ENCODE measurements around the gene TUG1. TPM values are rescaled to one million over a fixed set of nuclear protein-coding genes. Genes with fewer than 3 reads are reported as not detected.

Gene TUG1
- total RNA-seq, 2 experiments from 2014 or later: 71.2 to 72.5 TPM

- ChIA-PET POLR2A (interaction anchor here (1.4 to 1.7 kb wide), 2 partner anchors 11 to 12 kb away, joined by 4 to 5 read pairs; partner anchors contain the start of gene TUG1), CTCF (interaction anchor here (2.1 kb wide), 1 partner anchor 10 kb away, joined by 8 read pairs; the partner anchor contains the start of genes MORC2 and TUG1)
- DNase-seq: no peak
- Mint-ChIP-seq H3K4me3 (no peak overlapping the region), H3K36me3 (ENCODE audit: low read depth) (peaks cover 45% of the 10 kb centered on the region), H3K4me1 (peaks cover 23% of the 10 kb centered on the region), H3K27ac (no peak overlapping the region), H3K9me3 (peaks cover 53% of the 10 kb centered on the region), H3K27me3 (peaks cover 2% of the 10 kb centered on the region)
Measured at GRCh38 chr22:30979932-30980331, 10.9 kb downstream of the TUG1 start.

GRCh38 chr22:30982512-30982911, 13.4 kb downstream of the TUG1 start:
- H3K4me1 Mint-ChIP-seq: peaks cover 17% of the 10 kb centered on the region
- H3K27ac Mint-ChIP-seq: no peak overlapping the region
- H3K36me3 Mint-ChIP-seq (ENCODE audit: low read depth): peaks cover 19% of the 10 kb centered on the region
- H3K4me3 Mint-ChIP-seq: no peak overlapping the region
- H3K27me3 Mint-ChIP-seq: peaks cover 2% of the 10 kb centered on the region
- DNase-seq: no peak
- H3K9me3 Mint-ChIP-seq: peaks cover 29% of the 10 kb centered on the region
- POLR2A ChIA-PET: no interaction called here
- CTCF ChIA-PET: interaction anchor here (0.8 kb wide), 1 partner anchor 81 kb away, joined by 3 read pairs; no protein-coding TSS in a partner anchor

- Mint-ChIP-seq H3K27ac (no peak overlapping the region), H3K27me3 (peaks cover 5% of the 10 kb centered on the region), H3K36me3 (ENCODE audit: low read depth) (peaks cover 6% of the 10 kb centered on the region), H3K4me1 (peaks cover 5% of the 10 kb centered on the region), H3K9me3 (peaks cover 20% of the 10 kb centered on the region), H3K4me3 (no peak overlapping the region)
- no peak for DNase-seq
- ChIA-PET CTCF (no interaction called here), POLR2A (no interaction called here)
Measured at GRCh38 chr22:30984317-30984716, 15.3 kb downstream of the TUG1 start.

- POLR2A ChIA-PET: no interaction called here
- Mint-ChIP-seq H3K9me3 (peaks cover 15% of the 10 kb centered on the region), H3K4me1 (no peaks in the 10 kb centered on the region), H3K27ac (no peak overlapping the region), H3K36me3 (ENCODE audit: low read depth) (no peaks in the 10 kb centered on the region), H3K4me3 (no peak overlapping the region), H3K27me3 (peaks cover 5% of the 10 kb centered on the region)
- no peak for DNase-seq
- CTCF ChIA-PET: no interaction called here
Measured at GRCh38 chr22:30985561-30986208, 16.6 kb downstream of the TUG1 start.

GRCh38 chr22:30989474-30989873, 20.4 kb downstream of the TUG1 start:
- no peak overlapping the region for H3K4me3 Mint-ChIP-seq
- H3K36me3 Mint-ChIP-seq (ENCODE audit: low read depth): no peaks in the 10 kb centered on the region
- H3K27me3 Mint-ChIP-seq: peaks cover 9% of the 10 kb centered on the region
- ChIA-PET CTCF (no interaction called here), POLR2A (no interaction called here)
- no peak overlapping the region for H3K27ac Mint-ChIP-seq
- no peaks in the 10 kb centered on the region for H3K4me1 Mint-ChIP-seq
- peaks cover 8% of the 10 kb centered on the region for H3K9me3 Mint-ChIP-seq
- DNase-seq: no peak

- Mint-ChIP-seq H3K4me3 (no peak overlapping the region), H3K27ac (no peak overlapping the region), H3K4me1 (no peaks in the 10 kb centered on the region), H3K9me3 (peaks cover 5% of the 10 kb centered on the region), H3K36me3 (ENCODE audit: low read depth) (no peaks in the 10 kb centered on the region), H3K27me3 (peaks cover 11% of the 10 kb centered on the region)
- no peak for DNase-seq
- ChIA-PET CTCF (no interaction called here), POLR2A (no interaction called here)
Measured at GRCh38 chr22:30990690-30991089, 21.6 kb downstream of the TUG1 start.

- H3K27me3 Mint-ChIP-seq: peaks cover 11% of the 10 kb centered on the region
- ChIA-PET POLR2A (no interaction called here), CTCF (no interaction called here)
- H3K36me3 Mint-ChIP-seq (ENCODE audit: low read depth): no peaks in the 10 kb centered on the region
- H3K4me3 Mint-ChIP-seq: no peak overlapping the region
- no peaks in the 10 kb centered on the region for H3K4me1 Mint-ChIP-seq
- H3K27ac Mint-ChIP-seq: no peak overlapping the region
- DNase-seq: no peak
- peaks cover 5% of the 10 kb centered on the region for H3K9me3 Mint-ChIP-seq
Measured at GRCh38 chr22:30992565-30992964, 23.5 kb downstream of the TUG1 start.

- H3K27ac Mint-ChIP-seq: no peak overlapping the region
- peaks cover 9% of the 10 kb centered on the region for H3K27me3 Mint-ChIP-seq
- H3K9me3 Mint-ChIP-seq: peaks cover 2% of the 10 kb centered on the region
- no peaks in the 10 kb centered on the region for H3K36me3 Mint-ChIP-seq (ENCODE audit: low read depth)
- ChIA-PET CTCF (no interaction called here), POLR2A (no interaction called here)
- no peak for DNase-seq
- no peak overlapping the region for H3K4me3 Mint-ChIP-seq
- no peaks in the 10 kb centered on the region for H3K4me1 Mint-ChIP-seq
Measured at GRCh38 chr22:30994960-30995359, 25.9 kb downstream of the TUG1 start.

- no peaks in the 10 kb centered on the region for H3K4me1 Mint-ChIP-seq
- CTCF ChIA-PET: interaction anchor here (0.7 kb wide), 1 partner anchor 36 kb away, joined by 3 read pairs; no protein-coding TSS in a partner anchor
Measured at GRCh38 chr22:30996462-30996861, 27.4 kb downstream of the TUG1 start.

GRCh38 chr22:30998329-30998728, 29.3 kb downstream of the TUG1 start:
- Mint-ChIP-seq H3K27ac (no peak overlapping the region), H3K9me3 (no peaks in the 10 kb centered on the region), H3K4me3 (no peak overlapping the region), H3K27me3 (peaks cover 11% of the 10 kb centered on the region), H3K36me3 (ENCODE audit: low read depth) (no peaks in the 10 kb centered on the region), H3K4me1 (no peaks in the 10 kb centered on the region)
- DNase-seq: no peak
- ChIA-PET CTCF (no interaction called here), POLR2A (no interaction called here)

More at GRCh38 chr22:30996462-30996861, 27.4 kb downstream of the TUG1 start:
- DNase-seq: no peak
- H3K27me3 Mint-ChIP-seq: peaks cover 9% of the 10 kb centered on the region
- H3K9me3 Mint-ChIP-seq: peaks cover 2% of the 10 kb centered on the region
- no peak overlapping the region for H3K27ac Mint-ChIP-seq
- H3K36me3 Mint-ChIP-seq (ENCODE audit: low read depth): no peaks in the 10 kb centered on the region
- H3K4me3 Mint-ChIP-seq: no peak overlapping the region
- POLR2A ChIA-PET: interaction anchor here (0.7 kb wide), 1 partner anchor 19 kb away, joined by 3 read pairs; no protein-coding TSS in a partner anchor

- no peaks in the 10 kb centered on the region for H3K36me3 Mint-ChIP-seq (ENCODE audit: low read depth)
- H3K27ac Mint-ChIP-seq: no peak overlapping the region
- peaks cover 6% of the 10 kb centered on the region for H3K27me3 Mint-ChIP-seq
- H3K4me3 Mint-ChIP-seq: no peak overlapping the region
- CTCF ChIA-PET: no interaction called here
- POLR2A ChIA-PET: no interaction called here
- no peak for DNase-seq
- no peaks in the 10 kb centered on the region for H3K4me1 Mint-ChIP-seq
- no peaks in the 10 kb centered on the region for H3K9me3 Mint-ChIP-seq
Measured at GRCh38 chr22:31001124-31001770, 32.2 kb downstream of the TUG1 start.

GRCh38 chr22:31005535-31005934, 36.5 kb downstream of the TUG1 start:
- POLR2A ChIA-PET: no interaction called here
- Mint-ChIP-seq H3K4me3 (no peak overlapping the region), H3K9me3 (peaks cover 3% of the 10 kb centered on the region), H3K27me3 (peaks cover 6% of the 10 kb centered on the region), H3K4me1 (no peaks in the 10 kb centered on the region), H3K36me3 (ENCODE audit: low read depth) (no peaks in the 10 kb centered on the region), H3K27ac (no peak overlapping the region)
- CTCF ChIA-PET: no interaction called here
- no peak for DNase-seq

GRCh38 chr22:31019191-31019930, 50.3 kb downstream of the TUG1 start:
- Mint-ChIP-seq H3K36me3 (ENCODE audit: low read depth) (no peaks in the 10 kb centered on the region), H3K4me3 (no peak overlapping the region), H3K9me3 (no peaks in the 10 kb centered on the region), H3K4me1 (no peaks in the 10 kb centered on the region), H3K27ac (no peak overlapping the region), H3K27me3 (peaks cover 2% of the 10 kb centered on the region)
- no peak for DNase-seq
- ChIA-PET POLR2A (no interaction called here), CTCF (interaction anchor here (2.1 kb wide), 1 partner anchor 128 kb away, joined by 4 read pairs; no protein-coding TSS in a partner anchor)

Data from activated CD4-positive, alpha-beta memory T cell treated with anti-CD3 and anti-CD28 coated beads, Interleukin-2, amount 10 ng/mL, durations not matched to agents 7 days and 5 days (primary cell).